Gastrocnemius medialis (tissue), 4 donors: ENCODE measurements around the gene GNG7.
"Not testable (repeated sequence)": the region's sequence is repeated elsewhere in the genome, so short reads cannot be mapped to it uniquely, and the experiment has no call there.

Experiments
- POLR2A ChIP-seq, 2 donors: fragments of 450-650 bp; IDR thresholded peaks; one replicate each; pipeline ENCODE4 v1.6.1; 2017; ENCODE audit warnings: antibody characterized with exemption in 2 of 2, mild to moderate bottlenecking in 2 of 2, moderate library complexity in 2 of 2
- TF ChIP-seq, protein P1 (sequence below), 5 experiments: fragments of 450-650 bp in 3 of 5; fragments of 200-600 bp in 2 of 5; sonication (generic) in 2 of 5; IDR thresholded peaks in 4 of 5; conservative IDR thresholded peaks in 1 of 5; 1 replicate in 4 of 5; 2 replicates in 1 of 5; pipeline ENCODE4 v1.5.1; 2016 to 2019; ENCODE audit warnings: antibody characterized with exemption in 5 of 5, mild to moderate bottlenecking in 3 of 5, moderate library complexity in 3 of 5

DNA sequence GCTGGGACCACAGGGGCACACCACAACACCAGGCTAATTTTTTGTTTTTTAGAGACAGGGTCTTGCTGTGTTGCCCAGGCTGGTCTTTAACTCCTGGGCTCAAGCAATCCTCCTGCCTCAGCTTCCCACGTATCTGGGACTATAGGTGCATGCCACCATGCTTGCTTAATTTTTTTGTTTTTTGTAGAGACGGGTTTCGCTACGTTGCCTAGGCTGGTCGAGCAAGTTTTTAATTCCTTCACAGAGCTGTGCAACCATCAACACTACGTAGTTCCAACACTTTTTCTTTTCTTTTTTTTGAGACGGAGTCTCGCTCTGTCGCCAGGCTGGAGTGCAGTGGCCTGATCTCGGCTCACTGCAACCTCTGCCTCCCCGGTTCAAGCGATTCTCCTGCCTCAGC is 130.3 kb downstream of the GNG7 start:
- TF ChIP-seq, protein P1, sequence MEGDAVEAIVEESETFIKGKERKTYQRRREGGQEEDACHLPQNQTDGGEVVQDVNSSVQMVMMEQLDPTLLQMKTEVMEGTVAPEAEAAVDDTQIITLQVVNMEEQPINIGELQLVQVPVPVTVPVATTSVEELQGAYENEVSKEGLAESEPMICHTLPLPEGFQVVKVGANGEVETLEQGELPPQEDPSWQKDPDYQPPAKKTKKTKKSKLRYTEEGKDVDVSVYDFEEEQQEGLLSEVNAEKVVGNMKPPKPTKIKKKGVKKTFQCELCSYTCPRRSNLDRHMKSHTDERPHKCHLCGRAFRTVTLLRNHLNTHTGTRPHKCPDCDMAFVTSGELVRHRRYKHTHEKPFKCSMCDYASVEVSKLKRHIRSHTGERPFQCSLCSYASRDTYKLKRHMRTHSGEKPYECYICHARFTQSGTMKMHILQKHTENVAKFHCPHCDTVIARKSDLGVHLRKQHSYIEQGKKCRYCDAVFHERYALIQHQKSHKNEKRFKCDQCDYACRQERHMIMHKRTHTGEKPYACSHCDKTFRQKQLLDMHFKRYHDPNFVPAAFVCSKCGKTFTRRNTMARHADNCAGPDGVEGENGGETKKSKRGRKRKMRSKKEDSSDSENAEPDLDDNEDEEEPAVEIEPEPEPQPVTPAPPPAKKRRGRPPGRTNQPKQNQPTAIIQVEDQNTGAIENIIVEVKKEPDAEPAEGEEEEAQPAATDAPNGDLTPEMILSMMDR (IDR thresholded peaks at IDR 0.05 in 4 of 5, conservative IDR thresholded peaks at IDR 0.05 in 1 of 5), result not testable (repeated sequence)
- not testable (repeated sequence) for TF ChIP-seq POLR2A (IDR thresholded peaks at IDR 0.05)
